ENCODE data around the gene CKAP2.
"Not testable (repeated sequence)": the region's sequence is repeated elsewhere in the genome, so short reads cannot be mapped to it uniquely, and the experiment has no call there.

CKAP2 gene

GRCh38 chr13:52505843-52506242 is 50.6 kb downstream of the CKAP2 start:
- DNase-seq (ENCODE audit: extremely low read depth, low read depth), result not testable (repeated sequence)

- DNase-seq (ENCODE audit: extremely low read depth, low read depth), result not testable (repeated sequence)
Measured at GRCh38 chr13:52509532-52509931, 54.3 kb downstream of the CKAP2 start.

- DNase-seq (ENCODE audit: extremely low read depth, low read depth), result not testable (repeated sequence)
Measured at GRCh38 chr13:52510221-52510797, 55.0 kb downstream of the CKAP2 start.

GRCh38 chr13:52511598-52511997 is 56.3 kb downstream of the CKAP2 start:
- not testable (repeated sequence) for DNase-seq (ENCODE audit: extremely low read depth, low read depth)

- DNase-seq (ENCODE audit: extremely low read depth, low read depth), result not testable (repeated sequence)
Measured at GRCh38 chr13:52513957-52514596, 58.8 kb downstream of the CKAP2 start.

- DNase-seq (ENCODE audit: extremely low read depth, low read depth), result not testable (repeated sequence)
Measured at GRCh38 chr13:52523323-52523722, 68.0 kb downstream of the CKAP2 start.
